SK-N-SH (cell line): ENCODE measurements around the gene CDC42SE2. TPM values are rescaled to one million over a fixed set of nuclear protein-coding genes. Genes with fewer than 3 reads are reported as not detected.

Source experiments
- CTCF ChIA-PET: fragments of 300-600, 350-600 bp; formaldehyde crosslinking; extraction: SDS; loops from one replicate; lab custom pipeline; 2021; lab: Yijun Ruan, JAX
- POLR2A ChIA-PET: fragments of 350-600 bp; sonication (Branson Sonifier 250); formaldehyde crosslinking; extraction: SDS; loops from one replicate; lab custom pipeline; 2020; ENCODE audit warnings: antibody characterized with exemption, inconsistent platforms; lab: Yijun Ruan, JAX
- DNase-seq: peaks from one replicate; pipeline ENCODE4 v3.0.0; 2012
- H2AFZ ChIP-seq: fragments of 200-600 bp; sonication (generic); 2 replicates; pipeline ENCODE4 v1.8.1; 2016; ENCODE audit warnings: antibody characterized with exemption, mild to moderate bottlenecking, low read depth
- H3F3A ChIP-seq: fragments of 200-600 bp; sonication (generic); replicated peaks from 2 replicates; pipeline ENCODE3; 2016; ENCODE audit warnings: antibody characterized with exemption, mild to moderate bottlenecking; ENCODE audit not compliant: insufficient read depth
- H3K27ac ChIP-seq, 2 experiments: fragments of 200-500 bp in 1 of 2; fragments of 200-600 bp in 1 of 2; sonication (Bioruptor generic) in 1 of 2; sonication (generic), shearing (Covaris generic) in 1 of 2; 2 replicates each; pipeline versions ENCODE4 v1.5.1 to v1.6.1; 2014 to 2016; ENCODE audit warnings: low read depth in 2 of 2, inconsistent platforms in 1 of 2, low read length in 1 of 2, mild to moderate bottlenecking in 1 of 2, mixed read lengths in 1 of 2
- H3K27me3 ChIP-seq: fragments of 200-600 bp; sonication (generic), shearing (Covaris generic); 2 replicates; pipeline ENCODE4 v1.6.1; 2016; ENCODE audit warnings: mixed run types; ENCODE audit not compliant: insufficient read depth
- H3K36me3 ChIP-seq, 2 experiments: fragments of 200-500 bp in 1 of 2; fragments of 200-600 bp in 1 of 2; sonication (Bioruptor generic) in 1 of 2; sonication (generic) in 1 of 2; replicated peaks in 1 of 2; 2 replicates each; pipeline versions ENCODE3 to v1.5.1; 2014 to 2016; ENCODE audit warnings: low read length in 1 of 2, mild to moderate bottlenecking in 1 of 2; ENCODE audit not compliant: insufficient read depth in 2 of 2, control insufficient read depth in 1 of 2
- H3K4me1 ChIP-seq, 2 experiments: fragments of 200-500 bp in 1 of 2; fragments of 200-600 bp in 1 of 2; sonication (Bioruptor generic) in 1 of 2; sonication (generic), shearing (Covaris generic) in 1 of 2; 2 replicates each; pipeline versions ENCODE4 v1.5.1 to v1.6.1; 2014 to 2016; ENCODE audit warnings: low read depth in 1 of 2, low read length in 1 of 2, mixed run types in 1 of 2; ENCODE audit not compliant: insufficient read depth in 2 of 2, control insufficient read depth in 1 of 2
- H3K4me2 ChIP-seq: fragments of 200-600 bp; sonication (generic), shearing (Covaris generic); 2 replicates; pipeline ENCODE4 v1.6.1; 2017; ENCODE audit warnings: mixed run types
- H3K4me3 ChIP-seq, 2 experiments: fragments of 200-500 bp in 1 of 2; fragments of 200-600 bp in 1 of 2; sonication (Bioruptor generic) in 1 of 2; sonication (generic), shearing (Covaris generic) in 1 of 2; 2 replicates each; pipeline versions ENCODE4 v1.5.1 to v1.8.1; 2014 to 2016; ENCODE audit warnings: low read depth in 2 of 2, inconsistent platforms in 1 of 2, low read length in 1 of 2, mild to moderate bottlenecking in 1 of 2, mixed read lengths in 1 of 2, moderate library complexity in 1 of 2
- H3K79me2 ChIP-seq: fragments of 200-600 bp; sonication (generic); 2 replicates; pipeline ENCODE4 v1.8.1; 2017; ENCODE audit warnings: mild to moderate bottlenecking; ENCODE audit not compliant: insufficient read depth
- H3K9ac ChIP-seq: fragments of 200-600 bp; sonication (generic); 2 replicates; pipeline ENCODE4 v1.6.1; 2017; ENCODE audit warnings: mixed run types
- H3K9me2 ChIP-seq: fragments of 200-600 bp; sonication (generic); 2 replicates; pipeline ENCODE4 v1.6.1; 2017; ENCODE audit warnings: mixed run types
- H3K9me3 ChIP-seq: fragments of 200-600 bp; sonication (generic); 2 replicates; pipeline ENCODE4 v1.6.1; 2017; ENCODE audit warnings: mixed run types, mild to moderate bottlenecking, moderate library complexity
- H4K20me1 ChIP-seq: fragments of 200-600 bp; sonication (generic); 2 replicates; pipeline ENCODE4 v1.6.1; 2017; ENCODE audit warnings: mild to moderate bottlenecking, mixed run types; ENCODE audit not compliant: insufficient read depth
- CHD2 ChIP-seq: fragments of 150-350 bp; IDR thresholded peaks from 2 replicates; pipeline ENCODE4 v1.6.1; 2018; ENCODE audit warnings: low read length; ENCODE audit not compliant: partially characterized antibody
- ELF1 ChIP-seq: IDR thresholded peaks from 2 replicates; pipeline ENCODE4 v1.4.0; 2012
- EP300 ChIP-seq, 2 experiments: IDR thresholded peaks; 2 replicates each; pipeline versions ENCODE4 v1.4.0 to v1.6.1; 2012; ENCODE audit warnings: borderline replicate concordance in 1 of 2, low read depth in 1 of 2, low read length in 1 of 2
- EZH2phosphoT487 ChIP-seq: fragments of 200-600 bp; sonication (generic); IDR thresholded peaks from 2 replicates; pipeline ENCODE4 v1.6.1; 2017; ENCODE audit warnings: low read depth, mixed run types, mild to moderate bottlenecking, antibody characterized with exemption, moderate library complexity, borderline replicate concordance
- FOXJ3 ChIP-seq: sonication (generic); formaldehyde crosslinking; IDR thresholded peaks from 2 replicates; pipeline ENCODE4 v1.5.1; 2020; ENCODE audit warnings: mild to moderate bottlenecking, missing genetic modification reagents
- FOXM1 ChIP-seq: IDR thresholded peaks from 2 replicates; pipeline ENCODE4 v1.4.0; 2012; ENCODE audit warnings: low read depth, mild to moderate bottlenecking
- GABPA ChIP-seq: IDR thresholded peaks from 2 replicates; pipeline ENCODE4 v1.4.0; 2012; ENCODE audit warnings: low read depth, mild to moderate bottlenecking
- GATA2 ChIP-seq: sonication (generic); formaldehyde crosslinking; IDR thresholded peaks from 2 replicates; pipeline ENCODE4 v1.5.0; 2020; ENCODE audit warnings: mild to moderate bottlenecking, missing genetic modification reagents
- JUND ChIP-seq: IDR thresholded peaks from 2 replicates; pipeline ENCODE4 v1.4.0; 2012
- MEF2A ChIP-seq: IDR thresholded peaks from 2 replicates; pipeline ENCODE4 v1.4.0; 2012; ENCODE audit warnings: low read depth, borderline replicate concordance
- MXI1 ChIP-seq: IDR thresholded peaks from 2 replicates; pipeline ENCODE4 v1.6.1; 2012; ENCODE audit warnings: mild to moderate bottlenecking, low read depth, low read length, improper control_type of control experiment
- NRF1 ChIP-seq: IDR thresholded peaks from 2 replicates; pipeline ENCODE4 v1.6.1; 2012; ENCODE audit warnings: low read depth, mild to moderate bottlenecking, low read length
- POLR2AphosphoS5 ChIP-seq: IDR thresholded peaks from 2 replicates; pipeline ENCODE4 v1.6.1; 2012; ENCODE audit warnings: low read depth, low read length
- RCOR1 ChIP-seq: fragments of 150-350 bp; IDR thresholded peaks from 2 replicates; pipeline ENCODE4 v1.6.1; 2017; ENCODE audit warnings: antibody characterized with exemption, low read length
- SIN3A ChIP-seq: IDR thresholded peaks from 2 replicates; pipeline ENCODE4 v1.6.1; 2012; ENCODE audit warnings: low read depth, mild to moderate bottlenecking, low read length, moderate library complexity, borderline replicate concordance
- TCF12 ChIP-seq: IDR thresholded peaks from 2 replicates; pipeline ENCODE4 v1.4.0; 2012
- WGBS: methylation state at CpG from one replicate; pipeline ENCODE4 v1.1.6; 2017; ENCODE audit warnings: low lambda C conversion rate; 5-methylcytosine and 5-hydroxymethylcytosine counted together
- polyA plus RNA-seq, 3 experiments: library from polyadenylated mRNA; depleted of rRNA; stranded (reverse); fragments of >200 nt; gene quantifications; 2 replicates each; pipeline ENCODE4 v1.2.3, GENCODE V29; 2012
- TF ChIP-seq, protein P1 (sequence below): IDR thresholded peaks from 2 replicates; pipeline ENCODE4 v1.4.0; 2012; ENCODE audit warnings: low read depth, borderline replicate concordance
- TF ChIP-seq, protein P2 (sequence below): IDR thresholded peaks from 2 replicates; pipeline ENCODE4 v1.4.0; 2012; ENCODE audit warnings: low read depth
- TF ChIP-seq, protein P3 (sequence below): fragments of 150-350 bp; IDR thresholded peaks from 2 replicates; pipeline ENCODE4 v1.6.1; 2017; ENCODE audit warnings: antibody characterized with exemption, low read length, low read depth, borderline replicate concordance
- TF ChIP-seq, protein P4 (sequence below): IDR thresholded peaks from 2 replicates; pipeline ENCODE4 v1.4.0; 2012; ENCODE audit warnings: low read depth, borderline replicate concordance
- TF ChIP-seq, protein P5 (sequence below): fragments of 200-600 bp; sonication (generic); IDR thresholded peaks from 2 replicates; pipeline ENCODE4 v1.6.1; 2017; ENCODE audit warnings: antibody characterized with exemption, mild to moderate bottlenecking, moderate library complexity

Gene CDC42SE2
- polyA plus RNA-seq, 1 of the 3 experiments (the other 2 are of a cell fraction) = 8.6 TPM

DNA sequence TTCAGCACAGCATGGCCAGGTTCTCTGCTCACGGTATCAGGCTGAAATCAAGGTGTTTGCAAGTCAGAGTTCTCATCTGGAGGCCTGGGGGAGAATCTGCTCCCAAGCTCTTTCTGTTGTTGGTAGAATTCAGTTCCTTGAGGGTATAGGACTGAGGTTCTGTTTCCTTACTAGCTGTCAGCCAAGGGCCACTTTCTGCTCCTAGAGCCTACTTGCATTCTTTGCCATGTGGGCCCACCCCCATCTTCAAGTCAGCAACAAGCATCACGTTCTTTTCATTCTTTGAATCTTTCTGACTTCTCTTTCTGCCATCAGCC, 7.4 kb upstream of the CDC42SE2 start (continued):
- TF ChIP-seq, protein P1, sequence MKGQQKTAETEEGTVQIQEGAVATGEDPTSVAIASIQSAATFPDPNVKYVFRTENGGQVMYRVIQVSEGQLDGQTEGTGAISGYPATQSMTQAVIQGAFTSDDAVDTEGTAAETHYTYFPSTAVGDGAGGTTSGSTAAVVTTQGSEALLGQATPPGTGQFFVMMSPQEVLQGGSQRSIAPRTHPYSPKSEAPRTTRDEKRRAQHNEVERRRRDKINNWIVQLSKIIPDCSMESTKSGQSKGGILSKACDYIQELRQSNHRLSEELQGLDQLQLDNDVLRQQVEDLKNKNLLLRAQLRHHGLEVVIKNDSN = no peak
- no peak for TF ChIP-seq SIN3A
- TF ChIP-seq GATA2 = no peak
- no peak for TF ChIP-seq FOXJ3 (CRISPR knock-in tag)
- TF ChIP-seq, all 33 proteins: peak for 0

DNA sequence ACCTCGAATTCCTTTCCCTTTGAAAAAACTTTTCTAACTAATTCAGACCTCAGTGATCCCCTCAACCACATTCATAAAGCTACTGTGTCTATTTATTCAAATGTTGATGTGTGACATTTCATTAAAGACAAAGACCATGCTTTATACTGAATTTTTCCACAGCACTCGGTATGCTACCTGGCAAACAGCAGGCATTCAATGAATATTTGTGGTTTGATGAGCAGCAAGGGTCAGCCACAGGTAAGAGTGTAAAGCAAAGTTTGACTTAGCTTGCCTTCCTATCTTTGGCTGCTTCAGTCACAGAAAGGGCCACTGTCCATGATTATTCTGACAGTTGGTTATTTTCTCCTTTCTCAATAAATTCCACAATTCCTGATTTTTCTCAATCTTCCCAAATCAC, 5.1 kb upstream of the CDC42SE2 start:
- Histone ChIP-seq H3K27ac (no peak overlapping the region), H3K4me2 (no peak overlapping the region), H3K9me3 (no peaks in the 10 kb centered on the region), H3F3A (peaks cover 8% of the 10 kb centered on the region), H3K36me3 (no peaks in the 10 kb centered on the region), H3K4me3 (no peak overlapping the region), H3K9me2 (no peaks in the 10 kb centered on the region), H3K4me1 (peaks cover 3 to 5% of the 10 kb centered on the region in 2 experiments; a peak in 2 of 4 replicates), H2AFZ (no peak overlapping the region), H3K27me3 (no peaks in the 10 kb centered on the region), H3K9ac (no peak overlapping the region), H3K79me2 (peaks cover 4% of the 10 kb centered on the region; the same call in 1 of the 2 replicates), H4K20me1 (no peaks in the 10 kb centered on the region)
- POLR2A ChIA-PET = no interaction called here
- CTCF ChIA-PET = interaction anchor here (1.7 kb wide), 1 partner anchor 124 kb away, joined by 5 read pairs; no protein-coding TSS in a partner anchor
- WGBS = 61% methylated on average over 2 of the region's 2 CpGs
- TF ChIP-seq, protein P2, sequence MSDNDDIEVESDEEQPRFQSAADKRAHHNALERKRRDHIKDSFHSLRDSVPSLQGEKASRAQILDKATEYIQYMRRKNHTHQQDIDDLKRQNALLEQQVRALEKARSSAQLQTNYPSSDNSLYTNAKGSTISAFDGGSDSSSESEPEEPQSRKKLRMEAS = no peak
- DNase-seq = no peak

DNA sequence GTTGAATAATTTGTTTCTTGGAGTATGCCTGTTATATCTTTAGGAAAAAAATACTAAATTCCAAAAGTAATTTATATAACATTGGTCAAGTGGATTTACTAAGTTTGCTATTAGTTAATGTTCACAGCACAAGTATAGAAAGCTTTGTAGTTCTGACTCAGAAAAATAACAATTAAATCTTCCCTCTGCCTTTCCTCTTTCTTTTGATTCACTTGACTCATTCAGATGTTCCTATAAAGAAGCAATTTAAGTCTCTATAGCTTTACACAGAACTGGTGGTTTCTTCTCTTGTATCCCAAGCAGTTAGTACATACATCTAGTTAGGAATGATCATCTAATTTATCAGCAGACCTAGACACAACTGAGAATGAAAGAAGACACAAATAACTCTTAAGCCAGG, 4.5 kb upstream of the CDC42SE2 start:
- Histone ChIP-seq H3K9me3 (no peaks in the 10 kb centered on the region), H2AFZ (no peak overlapping the region), H4K20me1 (no peaks in the 10 kb centered on the region), H3K27ac (no peak overlapping the region), H3K36me3 (no peaks in the 10 kb centered on the region), H3K4me3 (no peak overlapping the region), H3K9ac (no peak overlapping the region), H3K9me2 (no peaks in the 10 kb centered on the region), H3F3A (peaks cover 8% of the 10 kb centered on the region), H3K4me1 (peaks cover 3 to 5% of the 10 kb centered on the region in 2 experiments; a peak in 2 of 4 replicates), H3K27me3 (no peaks in the 10 kb centered on the region), H3K4me2 (no peak overlapping the region), H3K79me2 (peaks cover 7% of the 10 kb centered on the region)
- TF ChIP-seq TCF12 (no peak), ELF1 (no peak), MXI1 (no peak), NRF1 (no peak), GABPA (no peak), MEF2A (no peak), CHD2 (no peak), RCOR1 (no peak), JUND (no peak), POLR2AphosphoS5 (no peak), EP300 (IDR thresholded peaks at IDR 0.05; ENCODE audit: borderline replicate concordance in 1 of 2, low read depth in 1 of 2, low read length in 1 of 2) (no peak), EZH2phosphoT487 (no peak), FOXM1 (no peak)
- TF ChIP-seq, protein P3, sequence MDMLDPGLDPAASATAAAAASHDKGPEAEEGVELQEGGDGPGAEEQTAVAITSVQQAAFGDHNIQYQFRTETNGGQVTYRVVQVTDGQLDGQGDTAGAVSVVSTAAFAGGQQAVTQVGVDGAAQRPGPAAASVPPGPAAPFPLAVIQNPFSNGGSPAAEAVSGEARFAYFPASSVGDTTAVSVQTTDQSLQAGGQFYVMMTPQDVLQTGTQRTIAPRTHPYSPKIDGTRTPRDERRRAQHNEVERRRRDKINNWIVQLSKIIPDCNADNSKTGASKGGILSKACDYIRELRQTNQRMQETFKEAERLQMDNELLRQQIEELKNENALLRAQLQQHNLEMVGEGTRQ = no peak
- TF ChIP-seq, protein P2 = no peak
- TF ChIP-seq, protein P4, sequence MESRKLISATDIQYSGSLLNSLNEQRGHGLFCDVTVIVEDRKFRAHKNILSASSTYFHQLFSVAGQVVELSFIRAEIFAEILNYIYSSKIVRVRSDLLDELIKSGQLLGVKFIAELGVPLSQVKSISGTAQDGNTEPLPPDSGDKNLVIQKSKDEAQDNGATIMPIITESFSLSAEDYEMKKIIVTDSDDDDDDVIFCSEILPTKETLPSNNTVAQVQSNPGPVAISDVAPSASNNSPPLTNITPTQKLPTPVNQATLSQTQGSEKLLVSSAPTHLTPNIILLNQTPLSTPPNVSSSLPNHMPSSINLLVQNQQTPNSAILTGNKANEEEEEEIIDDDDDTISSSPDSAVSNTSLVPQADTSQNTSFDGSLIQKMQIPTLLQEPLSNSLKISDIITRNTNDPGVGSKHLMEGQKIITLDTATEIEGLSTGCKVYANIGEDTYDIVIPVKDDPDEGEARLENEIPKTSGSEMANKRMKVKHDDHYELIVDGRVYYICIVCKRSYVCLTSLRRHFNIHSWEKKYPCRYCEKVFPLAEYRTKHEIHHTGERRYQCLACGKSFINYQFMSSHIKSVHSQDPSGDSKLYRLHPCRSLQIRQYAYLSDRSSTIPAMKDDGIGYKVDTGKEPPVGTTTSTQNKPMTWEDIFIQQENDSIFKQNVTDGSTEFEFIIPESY = no peak
- TF ChIP-seq, protein P5, sequence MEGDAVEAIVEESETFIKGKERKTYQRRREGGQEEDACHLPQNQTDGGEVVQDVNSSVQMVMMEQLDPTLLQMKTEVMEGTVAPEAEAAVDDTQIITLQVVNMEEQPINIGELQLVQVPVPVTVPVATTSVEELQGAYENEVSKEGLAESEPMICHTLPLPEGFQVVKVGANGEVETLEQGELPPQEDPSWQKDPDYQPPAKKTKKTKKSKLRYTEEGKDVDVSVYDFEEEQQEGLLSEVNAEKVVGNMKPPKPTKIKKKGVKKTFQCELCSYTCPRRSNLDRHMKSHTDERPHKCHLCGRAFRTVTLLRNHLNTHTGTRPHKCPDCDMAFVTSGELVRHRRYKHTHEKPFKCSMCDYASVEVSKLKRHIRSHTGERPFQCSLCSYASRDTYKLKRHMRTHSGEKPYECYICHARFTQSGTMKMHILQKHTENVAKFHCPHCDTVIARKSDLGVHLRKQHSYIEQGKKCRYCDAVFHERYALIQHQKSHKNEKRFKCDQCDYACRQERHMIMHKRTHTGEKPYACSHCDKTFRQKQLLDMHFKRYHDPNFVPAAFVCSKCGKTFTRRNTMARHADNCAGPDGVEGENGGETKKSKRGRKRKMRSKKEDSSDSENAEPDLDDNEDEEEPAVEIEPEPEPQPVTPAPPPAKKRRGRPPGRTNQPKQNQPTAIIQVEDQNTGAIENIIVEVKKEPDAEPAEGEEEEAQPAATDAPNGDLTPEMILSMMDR = no peak
- ChIA-PET CTCF (interaction anchor here (0.9 to 1.8 kb wide), 3 partner anchors 10 to 269 kb away, joined by 3 to 5 read pairs (median 4); no protein-coding TSS in a partner anchor), POLR2A (no interaction called here)
- DNase-seq = no peak
